Osteoblast (primary cell): Measurements from ENCODE around the gene ADI1. TPM values are rescaled to one million over a fixed set of nuclear protein-coding genes. Genes with fewer than 3 reads are reported as not detected.
A peak's percentile ranks its signal among the peaks of the same experiment; 100 is the strongest.

Experiments used
- DNase-seq: peaks from one replicate; pipeline ENCODE4 v3.0.0; 2011; ENCODE audit warnings: low spot score, mixed read lengths; ENCODE audit not compliant: insufficient read length; ENCODE audit errors: missing footprints
- H2AFZ ChIP-seq: 2 replicates; pipeline ENCODE4 v1.6.0; 2011; ENCODE audit warnings: mild to moderate bottlenecking, low read length
- H3K27ac ChIP-seq: 2 replicates; pipeline ENCODE4 v1.5.1; 2011; ENCODE audit warnings: mild to moderate bottlenecking, low read depth, low read length, moderate library complexity
- H3K27me3 ChIP-seq: 2 replicates; pipeline ENCODE4 v1.6.0; 2012; ENCODE audit warnings: mild to moderate bottlenecking, control low read depth, inconsistent platforms, low read length, moderate library complexity; ENCODE audit not compliant: insufficient read depth
- H3K36me3 ChIP-seq: 2 replicates; pipeline ENCODE4 v1.5.1; 2011; ENCODE audit warnings: mild to moderate bottlenecking, low read length, control low read depth, moderate library complexity; ENCODE audit not compliant: insufficient read depth
- H3K4me1 ChIP-seq: 2 replicates; pipeline ENCODE4 v1.5.1; 2011; ENCODE audit warnings: mild to moderate bottlenecking, low read length, control low read depth, moderate library complexity; ENCODE audit not compliant: insufficient read depth
- H3K4me2 ChIP-seq: 2 replicates; pipeline ENCODE4 v1.6.0; 2011; ENCODE audit warnings: mild to moderate bottlenecking, low read length; ENCODE audit not compliant: insufficient read depth
- H3K4me3 ChIP-seq: fragments of 200-600 bp; sonication (generic); 3 replicates; pipeline ENCODE4 v1.5.1; 2012; ENCODE audit warnings: mild to moderate bottlenecking, low read length, inconsistent platforms; ENCODE audit not compliant: insufficient read depth
- H3K79me2 ChIP-seq: 2 replicates; pipeline ENCODE4 v1.6.0; 2012; ENCODE audit warnings: mild to moderate bottlenecking, low read length, control low read depth, inconsistent platforms; ENCODE audit not compliant: insufficient read depth
- H3K9me3 ChIP-seq: 2 replicates; pipeline ENCODE4 v1.5.1; 2011; ENCODE audit warnings: low read depth, low read length, control low read depth
- H4K20me1 ChIP-seq: 2 replicates; pipeline ENCODE4 v1.6.0; 2012; ENCODE audit warnings: mild to moderate bottlenecking, low read length, control low read depth; ENCODE audit not compliant: insufficient read depth
- total RNA-seq: library from RNA; depleted of rRNA; stranded (reverse); fragments of >200 nt; gene quantifications from 2 replicates; pipeline ENCODE4 v1.2.3, GENCODE V29; 2012
- TF ChIP-seq, protein P1 (sequence below): IDR thresholded peaks from 2 replicates; pipeline ENCODE4 v1.5.1; 2011; ENCODE audit warnings: mild to moderate bottlenecking, low read depth, low read length, moderate library complexity; ENCODE audit errors: extremely low read depth

Gene ADI1
- total RNA-seq, 1 donor: 55.4 TPM

DNA sequence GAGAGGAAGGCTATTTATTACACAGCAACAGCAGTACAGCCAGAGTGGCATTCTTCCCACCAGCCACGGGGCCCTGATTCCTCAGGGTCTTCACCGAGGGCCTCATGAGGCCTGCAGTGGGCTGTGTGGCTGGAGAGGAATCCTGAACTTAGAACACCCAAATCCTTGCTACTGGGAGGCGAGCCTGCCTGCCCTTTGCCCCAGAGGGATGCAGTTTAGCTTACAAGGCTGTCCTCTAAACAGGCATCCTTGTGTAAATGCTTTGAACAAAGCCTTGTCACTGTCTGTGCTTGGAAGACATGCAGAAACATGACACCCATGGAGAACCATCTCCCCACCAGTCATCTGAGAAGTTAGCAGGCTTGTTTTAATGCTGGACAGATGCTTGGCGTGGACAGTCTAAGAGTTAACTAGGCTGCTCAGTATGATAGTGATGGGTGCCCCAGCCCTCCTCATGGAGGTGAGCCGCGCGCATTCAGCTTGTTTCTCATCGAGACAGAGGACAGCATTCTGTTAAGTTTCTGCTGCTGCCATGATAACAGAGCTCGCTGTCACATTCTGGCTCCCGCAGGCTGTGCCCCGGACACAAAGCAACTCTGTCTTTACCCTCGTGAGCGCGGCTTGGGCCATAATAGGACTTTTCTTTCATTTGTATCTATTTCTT, 42.9 kb downstream of the ADI1 start:
- no peaks in the 10 kb centered on the region for H3K27me3 ChIP-seq
- DNase-seq: peak; percentile 25
- H3K4me2 ChIP-seq: no peak overlapping the region
- H3K27ac ChIP-seq: no peak overlapping the region
- TF ChIP-seq, protein P1, sequence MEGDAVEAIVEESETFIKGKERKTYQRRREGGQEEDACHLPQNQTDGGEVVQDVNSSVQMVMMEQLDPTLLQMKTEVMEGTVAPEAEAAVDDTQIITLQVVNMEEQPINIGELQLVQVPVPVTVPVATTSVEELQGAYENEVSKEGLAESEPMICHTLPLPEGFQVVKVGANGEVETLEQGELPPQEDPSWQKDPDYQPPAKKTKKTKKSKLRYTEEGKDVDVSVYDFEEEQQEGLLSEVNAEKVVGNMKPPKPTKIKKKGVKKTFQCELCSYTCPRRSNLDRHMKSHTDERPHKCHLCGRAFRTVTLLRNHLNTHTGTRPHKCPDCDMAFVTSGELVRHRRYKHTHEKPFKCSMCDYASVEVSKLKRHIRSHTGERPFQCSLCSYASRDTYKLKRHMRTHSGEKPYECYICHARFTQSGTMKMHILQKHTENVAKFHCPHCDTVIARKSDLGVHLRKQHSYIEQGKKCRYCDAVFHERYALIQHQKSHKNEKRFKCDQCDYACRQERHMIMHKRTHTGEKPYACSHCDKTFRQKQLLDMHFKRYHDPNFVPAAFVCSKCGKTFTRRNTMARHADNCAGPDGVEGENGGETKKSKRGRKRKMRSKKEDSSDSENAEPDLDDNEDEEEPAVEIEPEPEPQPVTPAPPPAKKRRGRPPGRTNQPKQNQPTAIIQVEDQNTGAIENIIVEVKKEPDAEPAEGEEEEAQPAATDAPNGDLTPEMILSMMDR: no peak
- H3K9me3 ChIP-seq: no peaks in the 10 kb centered on the region
- peaks cover 36% of the 10 kb centered on the region for H3K36me3 ChIP-seq
- no peaks in the 10 kb centered on the region for H3K79me2 ChIP-seq
- H3K4me1 ChIP-seq: no peaks in the 10 kb centered on the region
- no peak overlapping the region for H2AFZ ChIP-seq
- H3K4me3 ChIP-seq: no peak overlapping the region
- no peaks in the 10 kb centered on the region for H4K20me1 ChIP-seq

DNA sequence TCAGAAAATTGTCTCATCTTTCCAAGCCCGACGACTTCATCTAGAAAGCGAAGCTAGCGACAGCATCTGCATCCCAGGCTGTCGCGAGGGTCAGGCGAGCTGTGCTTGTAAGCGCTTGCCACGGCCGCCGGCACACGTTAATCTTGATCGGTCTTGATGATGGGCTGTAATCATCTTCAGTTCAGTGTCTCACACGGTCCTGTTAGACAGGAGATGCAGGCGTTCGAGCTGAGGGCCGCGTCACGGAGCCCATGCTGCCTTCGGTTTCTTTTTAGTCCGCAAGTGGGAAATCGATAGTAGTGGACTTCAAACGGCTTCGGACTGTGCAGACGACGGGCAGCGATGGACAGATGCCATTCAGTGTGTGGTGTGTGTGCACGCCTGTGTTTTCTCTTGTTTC, 43.6 kb downstream of the ADI1 start:
- no peaks in the 10 kb centered on the region for H4K20me1 ChIP-seq
- H3K27ac ChIP-seq: no peak overlapping the region
- H3K9me3 ChIP-seq: no peaks in the 10 kb centered on the region
- no peak overlapping the region for H3K4me3 ChIP-seq
- H2AFZ ChIP-seq: no peak overlapping the region
- H3K4me1 ChIP-seq: peaks cover 6% of the 10 kb centered on the region
- DNase-seq: peak; percentile 73
- TF ChIP-seq, protein P1: no peak
- H3K4me2 ChIP-seq: no peak overlapping the region
- H3K27me3 ChIP-seq: no peaks in the 10 kb centered on the region
- H3K79me2 ChIP-seq: no peaks in the 10 kb centered on the region
- peaks cover 43% of the 10 kb centered on the region for H3K36me3 ChIP-seq

DNA sequence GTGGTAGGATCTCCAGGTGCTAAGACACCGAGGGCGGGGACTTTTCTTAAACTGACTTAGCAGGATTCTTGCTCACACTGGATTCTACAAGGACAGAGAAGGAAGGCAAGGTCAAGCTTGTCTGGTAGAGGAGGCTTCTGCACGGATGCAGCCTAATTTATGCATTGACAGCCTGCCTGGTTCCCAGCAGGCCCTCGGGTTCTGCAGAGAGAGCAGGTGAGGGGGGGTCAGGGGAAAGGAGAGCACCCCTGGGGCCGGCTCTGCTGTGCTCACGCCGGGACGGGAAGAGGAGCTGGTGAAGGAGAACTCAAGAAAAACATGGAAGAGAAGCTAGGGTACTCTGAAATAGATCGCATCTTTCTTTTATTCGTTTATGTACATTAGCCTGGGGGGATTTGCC, 46.4 kb downstream of the ADI1 start:
- Histone ChIP-seq H3K9me3 (no peaks in the 10 kb centered on the region), H2AFZ (no peak overlapping the region), H3K79me2 (no peaks in the 10 kb centered on the region), H3K4me2 (no peak overlapping the region), H3K27ac (no peak overlapping the region), H3K4me3 (no peak overlapping the region), H3K27me3 (no peaks in the 10 kb centered on the region), H3K4me1 (peaks cover 20% of the 10 kb centered on the region), H3K36me3 (peaks cover 46% of the 10 kb centered on the region), H4K20me1 (peaks cover 8% of the 10 kb centered on the region)
- no peak for DNase-seq
- TF ChIP-seq, protein P1: no peak

DNA sequence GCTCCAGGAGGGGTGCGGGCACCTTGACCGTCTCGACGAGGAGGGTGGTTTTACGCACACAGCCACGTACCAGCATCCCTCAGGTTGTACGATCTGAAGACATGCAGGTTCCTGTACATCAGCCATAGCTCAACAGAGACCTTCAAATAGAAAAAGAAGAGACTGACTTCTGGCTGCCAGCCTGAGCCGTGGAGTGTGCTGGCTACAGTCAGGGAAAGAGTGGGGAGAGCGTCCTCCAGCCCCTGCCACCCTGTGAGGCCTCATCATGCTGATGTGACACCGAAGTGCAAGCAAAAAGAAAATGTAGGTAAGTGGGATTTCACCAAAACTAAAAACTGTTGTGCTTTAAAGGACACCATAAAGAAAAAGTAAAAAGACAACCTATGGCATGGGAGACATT, 47.0 kb downstream of the ADI1 start:
- Histone ChIP-seq H3K9me3 (no peaks in the 10 kb centered on the region), H3K4me2 (no peak overlapping the region), H3K36me3 (peaks cover 53% of the 10 kb centered on the region), H2AFZ (no peak overlapping the region), H4K20me1 (peaks cover 8% of the 10 kb centered on the region), H3K27me3 (no peaks in the 10 kb centered on the region), H3K4me1 (peaks cover 20% of the 10 kb centered on the region), H3K27ac (no peak overlapping the region), H3K4me3 (no peak overlapping the region), H3K79me2 (no peaks in the 10 kb centered on the region)
- DNase-seq: peak; percentile 32
- TF ChIP-seq, protein P1: no peak
